H1 (cell line): ENCODE measurements around the gene SMIM24. TPM values are rescaled to one million over a fixed set of nuclear protein-coding genes. Genes with fewer than 3 reads are reported as not detected.

Experiments
- CTCF ChIA-PET: fragments of 300-600 bp; sonication (Branson Sonifier 250); formaldehyde crosslinking; loops from one replicate; lab custom pipeline; 2021; ENCODE audit not compliant: partially characterized antibody; lab: Charles Lee
- POLR2A ChIA-PET: fragments of 300-600 bp; sonication (Branson Sonifier 250); formaldehyde crosslinking; loops from one replicate; lab custom pipeline; 2021; ENCODE audit warnings: inconsistent platforms; ENCODE audit not compliant: partially characterized antibody; lab: Charles Lee
- DNase-seq, 2 experiments: peaks; one replicate each; pipeline versions ENCODE4 v3.0.0 to v3.0.0-alpha.2; 2010 to 2022; ENCODE audit warnings: low spot score in 2 of 2, low read depth in 1 of 2, mixed read lengths in 1 of 2
- FAIRE-seq: peaks from 2 replicates; lab custom pipeline; 2011; peaks lifted over from hg19 to GRCh38; lab: Jason Lieb, UNC
- H2AFZ ChIP-seq: 2 replicates; pipeline ENCODE4 v1.8.1; 2012; ENCODE audit warnings: low read length, inconsistent platforms
- H2AK5ac ChIP-seq: 2 replicates; pipeline ENCODE4 v1.6.1; 2013; ENCODE audit warnings: low read depth, low read length
- H2BK120ac ChIP-seq: replicated peaks from 2 replicates; pipeline ENCODE3; 2013; ENCODE audit warnings: low read depth, low read length, inconsistent platforms
- H2BK12ac ChIP-seq: 2 replicates; pipeline ENCODE4 v1.6.1; 2013; ENCODE audit warnings: low read depth, low read length
- H2BK15ac ChIP-seq: 2 replicates; pipeline ENCODE4 v1.6.1; 2013; ENCODE audit warnings: low read length
- H2BK20ac ChIP-seq: 2 replicates; pipeline ENCODE4 v1.6.1; 2013; ENCODE audit warnings: low read length
- H2BK5ac ChIP-seq: 2 replicates; pipeline ENCODE4 v1.6.1; 2013; ENCODE audit warnings: low read depth, low read length
- H3K14ac ChIP-seq: 2 replicates; pipeline ENCODE4 v1.6.1; 2013; ENCODE audit warnings: inconsistent platforms; ENCODE audit not compliant: insufficient read length
- H3K18ac ChIP-seq: 2 replicates; pipeline ENCODE4 v1.6.1; 2013; ENCODE audit warnings: low read length; ENCODE audit errors: extremely low read depth
- H3K23ac ChIP-seq: 2 replicates; pipeline ENCODE4 v1.6.1; 2013; ENCODE audit warnings: inconsistent platforms; ENCODE audit not compliant: insufficient read length
- H3K23me2 ChIP-seq: 2 replicates; pipeline ENCODE4 v1.6.1; 2013; ENCODE audit warnings: low read depth, low read length
- H3K27ac ChIP-seq: 2 replicates; pipeline ENCODE4 v1.6.1; 2011; ENCODE audit warnings: low read depth, low read length, inconsistent platforms
- H3K27me3 ChIP-seq, 4 experiments: replicated peaks in 1 of 4; 1 replicate in 1 of 4; 2 replicates in 3 of 4; pipeline versions ENCODE4 v1.6.1 to v1.8.1; 2011 to 2013; ENCODE audit warnings: low read length in 3 of 4, mild to moderate bottlenecking in 3 of 4, inconsistent platforms in 2 of 4, mixed read lengths in 2 of 4, moderate library complexity in 1 of 4; ENCODE audit not compliant: control insufficient read depth in 3 of 4, insufficient read depth in 3 of 4; ENCODE audit errors: extremely low read depth in 1 of 4
- H3K36me3 ChIP-seq, 4 experiments: 2 replicates each; pipeline versions ENCODE4 v1.6.1 to v1.8.1; 2011 to 2013; ENCODE audit warnings: mild to moderate bottlenecking in 4 of 4, low read length in 3 of 4, moderate library complexity in 2 of 4, control low read depth in 1 of 4, inconsistent platforms in 1 of 4; ENCODE audit not compliant: insufficient read depth in 4 of 4, control insufficient read depth in 2 of 4
- H3K4ac ChIP-seq: replicated peaks from 2 replicates; pipeline ENCODE3; 2013; ENCODE audit warnings: low read length, low read depth, mixed read lengths, inconsistent platforms; ENCODE audit not compliant: insufficient read length
- H3K4me1 ChIP-seq, 4 experiments: replicated peaks in 1 of 4; 1 replicate in 1 of 4; 2 replicates in 3 of 4; pipeline versions ENCODE4 v1.6.1 to v1.8.1; 2011 to 2013; ENCODE audit warnings: low read length in 3 of 4, inconsistent platforms in 2 of 4, mixed read lengths in 1 of 4; ENCODE audit not compliant: insufficient read depth in 4 of 4, control insufficient read depth in 3 of 4
- H3K4me2 ChIP-seq, 2 experiments: 2 replicates each; pipeline versions ENCODE4 v1.6.1 to v1.8.1; 2011 to 2013; ENCODE audit warnings: low read depth in 2 of 2, low read length in 2 of 2, control low read depth in 1 of 2, inconsistent platforms in 1 of 2, mild to moderate bottlenecking in 1 of 2; ENCODE audit not compliant: insufficient read depth in 1 of 2
- H3K4me3 ChIP-seq, 4 experiments: fragments of 200-600, 300-600 bp in 1 of 4; sonication (generic), shearing (Covaris generic), sonication (Bioruptor Twin) in 1 of 4; 2 replicates each; pipeline versions ENCODE4 v1.5.1 to v1.8.1; 2011 to 2016; ENCODE audit warnings: low read length in 4 of 4, low read depth in 3 of 4, control low read depth in 2 of 4, inconsistent platforms in 2 of 4, mild to moderate bottlenecking in 2 of 4, mixed read lengths in 1 of 4, moderate library complexity in 1 of 4; ENCODE audit not compliant: insufficient read depth in 2 of 4; ENCODE audit errors: extremely low read depth in 1 of 4
- H3K56ac ChIP-seq: replicated peaks from 2 replicates; pipeline ENCODE3; 2013; ENCODE audit warnings: low read depth, mild to moderate bottlenecking, mixed read lengths, low read length, inconsistent platforms; ENCODE audit not compliant: insufficient read length
- H3K79me1 ChIP-seq: 2 replicates; pipeline ENCODE4 v1.6.1; 2013; ENCODE audit warnings: low read depth, low read length, control low read depth
- H3K79me2 ChIP-seq, 2 experiments: 2 replicates each; pipeline versions ENCODE4 v1.6.1 to v1.8.1; 2012 to 2013; ENCODE audit warnings: low read length in 2 of 2, mild to moderate bottlenecking in 2 of 2, inconsistent platforms in 1 of 2; ENCODE audit not compliant: insufficient read depth in 2 of 2, control insufficient read depth in 1 of 2
- H3K9ac ChIP-seq, 4 experiments: replicated peaks in 1 of 4; 1 replicate in 1 of 4; 2 replicates in 3 of 4; pipeline versions ENCODE4 v1.6.1 to v1.8.1; 2011 to 2013; ENCODE audit warnings: low read depth in 3 of 4, low read length in 3 of 4, control low read depth in 2 of 4, mild to moderate bottlenecking in 2 of 4, moderate library complexity in 2 of 4, inconsistent platforms in 1 of 4; ENCODE audit errors: extremely low read depth in 1 of 4
- H3K9me3 ChIP-seq, 2 experiments: 2 replicates each; pipeline versions ENCODE4 v1.6.1 to v1.8.1; 2012 to 2013; ENCODE audit warnings: mild to moderate bottlenecking in 2 of 2, moderate library complexity in 2 of 2, control low read depth in 1 of 2, inconsistent platforms in 1 of 2, low read depth in 1 of 2, low read length in 1 of 2, mixed read lengths in 1 of 2; ENCODE audit not compliant: insufficient read depth in 2 of 2
- H4K20me1 ChIP-seq, 2 experiments: replicated peaks in 1 of 2; 2 replicates each; pipeline versions ENCODE3 to v1.8.1; 2011 to 2013; ENCODE audit warnings: inconsistent platforms in 2 of 2, low read length in 2 of 2, mild to moderate bottlenecking in 1 of 2; ENCODE audit not compliant: insufficient read depth in 2 of 2, control insufficient read depth in 1 of 2
- H4K5ac ChIP-seq: 2 replicates; pipeline ENCODE4 v1.6.1; 2013; ENCODE audit warnings: low read length, low read depth, mixed read lengths, inconsistent platforms; ENCODE audit not compliant: insufficient read length
- H4K8ac ChIP-seq: 2 replicates; pipeline ENCODE4 v1.8.0; 2013; ENCODE audit warnings: mild to moderate bottlenecking, moderate library complexity, low read length, inconsistent platforms; ENCODE audit not compliant: insufficient read depth; ENCODE audit errors: extremely low read depth
- H4K91ac ChIP-seq: replicated peaks from 2 replicates; pipeline ENCODE3; 2013; ENCODE audit warnings: low read length, mixed read lengths, inconsistent platforms; ENCODE audit not compliant: insufficient read length
- ASH2L ChIP-seq: fragments of 200-600, 300-600 bp; sonication (generic); IDR thresholded peaks from one replicate; pipeline ENCODE4 v1.7.1; 2017; ENCODE audit warnings: low read length
- MAX ChIP-seq: IDR thresholded peaks from 2 replicates; pipeline ENCODE4 v1.6.1; 2012; ENCODE audit warnings: inconsistent platforms
- RAD21 ChIP-seq, 2 experiments: IDR thresholded peaks in 1 of 2; conservative IDR thresholded peaks in 1 of 2; 2 replicates each; pipeline ENCODE4 v1.6.1; 2011; ENCODE audit warnings: low read depth in 2 of 2, low read length in 2 of 2, improper control_type of control experiment in 1 of 2, inconsistent platforms in 1 of 2, mild to moderate bottlenecking in 1 of 2, moderate library complexity in 1 of 2
- RBBP5 ChIP-seq: IDR thresholded peaks from 2 replicates; pipeline ENCODE4 v1.7.1; 2012; ENCODE audit warnings: low read depth, mild to moderate bottlenecking, inconsistent platforms, low read length, moderate library complexity, borderline replicate concordance
- RXRA ChIP-seq: IDR thresholded peaks from 2 replicates; pipeline ENCODE4 v1.6.1; 2011; ENCODE audit warnings: low read depth, mild to moderate bottlenecking, low read length, moderate library complexity; ENCODE audit not compliant: insufficient read depth
- SP4 ChIP-seq: IDR thresholded peaks from 2 replicates; pipeline ENCODE4 v1.6.1; 2012; ENCODE audit warnings: low read length, inconsistent platforms
- TAF7 ChIP-seq: optimal IDR thresholded peaks from 2 replicates; pipeline ENCODE3; 2011; ENCODE audit warnings: low read depth, mild to moderate bottlenecking, inconsistent platforms, low read length, moderate library complexity, borderline replicate concordance
- USF2 ChIP-seq: IDR thresholded peaks from 2 replicates; pipeline ENCODE4 v1.6.1; 2011; ENCODE audit warnings: low read length, improper control_type of control experiment
- WGBS, 2 experiments: shearing (Covaris generic) in 1 of 2; methylation state at CpG; one replicate each; pipeline versions ENCODE4 v1.1.6 to v1.1.7; 2013 to 2015; ENCODE audit warnings: low lambda C conversion rate in 2 of 2, mixed read lengths in 2 of 2, inconsistent platforms in 1 of 2, low coverage in 1 of 2, missing lambda C conversion rate in 1 of 2; ENCODE audit not compliant: insufficient replicate concordance in 2 of 2, insufficient coverage in 1 of 2, insufficient read length in 1 of 2; ENCODE audit errors: extremely low coverage in 1 of 2, missing lambda C conversion rate in 1 of 2; 5-methylcytosine and 5-hydroxymethylcytosine counted together
- polyA plus RNA-seq, 7 experiments: library from polyadenylated mRNA; depleted of rRNA in 3 of 7; stranded (reverse) in 5 of 7; unstranded in 2 of 7; fragments of >200 nt in 5 of 7; fragments of 200-250 nt in 2 of 7; gene quantifications; 1 replicate in 5 of 7; 2 replicates in 1 of 7; 4 replicates in 1 of 7; pipeline versions ENCODE4 v1.2.1 to v1.2.3, GENCODE V29; 2011 to 2013; ENCODE audit warnings: missing spikeins in 2 of 7, mixed read lengths in 2 of 7
- total RNA-seq: library from RNA; stranded (reverse); fragmentation: NEBNext Ultra II Directional; extraction: Animal tissue kit (Norgen Biotek cat#: 25700); gene quantifications from 2 replicates; pipeline ENCODE4 v1.2.1, GENCODE V29; 2021

SMIM24 gene
- total and polyA plus RNA-seq, 2 of the 8 experiments (the other 6 are each of a cell fraction or from before 2014, with no cell fraction given): 3.8 to 4.5 TPM

GRCh38 chr19:3471954-3472655 lies 8.2 kb downstream of the SMIM24 start:
- FAIRE-seq (no peak), DNase-seq (peak in 1 of 2 experiments; percentile 86)
- no peak for TF ChIP-seq USF2
- TF ChIP-seq TAF7: no peak
- no peak for TF ChIP-seq RBBP5
- no peak for TF ChIP-seq SP4
- 0 out of 2 replicates have a peak, but pooled peaks have one; percentile 14 for TF ChIP-seq MAX
- TF ChIP-seq RAD21 (IDR thresholded peaks at IDR 0.05 in 1 of 2, conservative IDR thresholded peaks at IDR 0.05 in 1 of 2; ENCODE audit: low read depth in 2 of 2, low read length in 2 of 2): peak; percentile 69 to 81
- TF ChIP-seq RXRA: no peak
- no peak for TF ChIP-seq ASH2L

More at GRCh38 chr19:3471954-3472655, 8.2 kb downstream of the SMIM24 start:
- Histone ChIP-seq H3K9me3 (peaks cover 6 to 8% of the 10 kb centered on the region in 2 experiments; a peak in 3 of 4 replicates), H3K14ac (no peak overlapping the region), H3K23ac (no peak overlapping the region), H3K79me1 (no peaks in the 10 kb centered on the region), H2BK12ac (no peak overlapping the region), H2BK5ac (no peak overlapping the region), H3K9ac (no peak overlapping the region), H4K91ac (no peak overlapping the region), H2AFZ (no peak overlapping the region), H3K27me3 (peaks cover 0 to 16% (median 9%) of the 10 kb centered on the region in 4 experiments; a peak in 6 of 7 replicates), H3K4me1 (no peaks in the 10 kb centered on the region), H3K4me2 (no peak overlapping the region), H2BK15ac (no peak overlapping the region), H3K27ac (no peak overlapping the region), H3K23me2 (peaks cover 16% of the 10 kb centered on the region; the same call in 1 of the 2 replicates), H3K4ac (no peak overlapping the region), H3K18ac (no peak overlapping the region), H4K5ac (no peak overlapping the region), H3K4me3 (no peak overlapping the region), H3K56ac (no peak overlapping the region), H2BK120ac (no peak overlapping the region), H2BK20ac (no peak overlapping the region), H4K8ac (no peak overlapping the region), H3K79me2 (no peaks in the 10 kb centered on the region), H4K20me1 (peaks cover 0 to 10% of the 10 kb centered on the region in 2 experiments), H3K36me3 (no peaks in the 10 kb centered on the region), H2AK5ac (no peak overlapping the region)
- ChIA-PET POLR2A (no interaction called here), CTCF (interaction anchor here (0.6 to 6.8 kb wide), 49 partner anchors 8 to 1913 kb away, joined by 3 to 97 read pairs (median 4); partner anchors contain the start of genes SMIM24 and SMIM44)
- 46% methylated on average over 24 of the region's 24 CpGs; no CpG with 5 or more reads in 1 of the 2 experiments for WGBS, 2 experiments
